ENCODE results near the gene LGALS1.

Gene LGALS1

DNA sequence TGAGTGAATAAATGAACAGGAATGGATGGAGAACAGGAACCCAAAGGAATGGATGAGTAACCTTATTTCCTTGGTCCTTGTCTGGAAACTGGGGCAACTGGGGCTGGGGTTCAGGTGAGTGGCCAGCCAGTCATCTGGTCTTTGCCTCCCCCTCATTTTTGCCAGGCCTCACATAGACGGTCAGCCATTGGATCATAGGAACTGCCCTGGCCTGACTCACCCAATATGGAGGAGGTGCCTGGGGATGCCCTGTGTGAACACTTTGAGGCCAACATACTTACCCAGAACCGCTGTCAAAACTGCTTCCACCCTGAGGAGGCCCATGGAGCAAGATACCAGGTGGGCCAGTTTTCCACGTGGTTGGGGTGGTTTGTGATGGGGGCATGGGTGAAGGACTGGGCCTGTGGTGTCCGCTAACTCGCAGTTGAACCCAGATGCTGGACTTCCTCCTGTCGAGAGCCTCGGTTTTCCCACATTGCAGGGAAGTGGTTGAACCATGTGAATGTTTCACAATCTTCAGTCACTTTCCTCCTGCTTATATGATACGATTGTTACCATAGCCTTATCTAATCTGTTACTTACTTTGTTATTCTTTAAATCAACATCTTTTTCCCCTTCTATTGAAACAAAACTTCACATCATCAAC is 25.8 kb downstream of the LGALS1 start:
- FAIRE-seq (no peak), DNase-seq (ENCODE audit: insufficient read length, low spot score) (no peak)

DNA sequence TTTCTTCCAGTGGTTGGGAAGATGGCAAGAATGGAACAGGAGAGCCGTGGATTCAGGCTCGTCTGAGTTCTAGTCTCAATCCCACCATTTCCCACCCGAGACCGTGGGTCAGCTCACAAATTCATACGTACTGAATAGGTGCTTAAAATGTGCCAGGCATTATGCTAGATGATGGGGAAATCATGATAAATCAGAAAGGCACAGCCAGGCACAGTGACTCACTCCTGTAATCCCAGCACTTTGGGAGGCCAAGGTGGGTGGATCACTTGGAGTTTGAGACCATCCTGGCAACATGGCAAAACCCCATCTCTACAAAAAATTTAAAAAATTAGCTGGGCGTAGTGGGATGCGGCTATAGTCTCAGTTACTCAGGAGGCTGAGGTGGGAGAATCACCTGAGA is 28.5 kb downstream of the LGALS1 start:
- no peak for FAIRE-seq
- DNase-seq (ENCODE audit: insufficient read length, low spot score), result no peak
- no peak for TF ChIP-seq TAF1 (IDR thresholded peaks at IDR 0.05; ENCODE audit: low read depth, low read length)
- TF ChIP-seq POLR2A (IDR thresholded peaks at IDR 0.05; ENCODE audit: low read depth, low read length), result no peak
- TF ChIP-seq SPI1 (IDR thresholded peaks at IDR 0.05; ENCODE audit: low read depth, low read length), result no peak
- TF ChIP-seq PAX5 (IDR thresholded peaks at IDR 0.05; ENCODE audit: insufficient read depth, low read length, severe bottlenecking), result no peak
- TF ChIP-seq POU2F2 (IDR thresholded peaks at IDR 0.05; ENCODE audit: low read depth, low read length), result no peak

More for the DNA sequence above, 25.8 kb downstream of the LGALS1 start:
- TF ChIP-seq POU2F2 (IDR thresholded peaks at IDR 0.05; ENCODE audit: low read depth, low read length) (no peak), POLR2A (IDR thresholded peaks at IDR 0.05; ENCODE audit: low read depth, low read length) (no peak), TAF1 (IDR thresholded peaks at IDR 0.05; ENCODE audit: low read depth, low read length) (no peak), POLR2AphosphoS5 (IDR thresholded peaks at IDR 0.05; ENCODE audit: low read depth, low read length) (no peak), PAX5 (IDR thresholded peaks at IDR 0.05; ENCODE audit: insufficient read depth, low read length, severe bottlenecking) (no peak), SPI1 (IDR thresholded peaks at IDR 0.05; ENCODE audit: low read depth, low read length) (no peak)

- FAIRE-seq (no peak), DNase-seq (ENCODE audit: insufficient read length, low spot score) (no peak)
- TF ChIP-seq PAX5 (IDR thresholded peaks at IDR 0.05; ENCODE audit: insufficient read depth, low read length, severe bottlenecking) (no peak), POLR2A (IDR thresholded peaks at IDR 0.05; ENCODE audit: low read depth, low read length) (no peak), POU2F2 (IDR thresholded peaks at IDR 0.05; ENCODE audit: low read depth, low read length) (no peak), POLR2AphosphoS5 (IDR thresholded peaks at IDR 0.05; ENCODE audit: low read depth, low read length) (no peak), TAF1 (IDR thresholded peaks at IDR 0.05; ENCODE audit: low read depth, low read length) (no peak), SPI1 (IDR thresholded peaks at IDR 0.05; ENCODE audit: low read depth, low read length) (no peak)
Measured at GRCh38 chr22:37704645-37705044, 29.2 kb downstream of the LGALS1 start.

- FAIRE-seq (no peak), DNase-seq (ENCODE audit: insufficient read length, low spot score) (no peak)
- TF ChIP-seq SPI1 (IDR thresholded peaks at IDR 0.05; ENCODE audit: low read depth, low read length) (no peak), POLR2AphosphoS5 (IDR thresholded peaks at IDR 0.05; ENCODE audit: low read depth, low read length) (no peak), TAF1 (IDR thresholded peaks at IDR 0.05; ENCODE audit: low read depth, low read length) (no peak), POLR2A (IDR thresholded peaks at IDR 0.05; ENCODE audit: low read depth, low read length) (no peak), POU2F2 (IDR thresholded peaks at IDR 0.05; ENCODE audit: low read depth, low read length) (no peak), PAX5 (IDR thresholded peaks at IDR 0.05; ENCODE audit: insufficient read depth, low read length, severe bottlenecking) (no peak)
Measured at GRCh38 chr22:37705205-37705604, 29.8 kb downstream of the LGALS1 start.

- DNase-seq (ENCODE audit: insufficient read length, low spot score) (no peak), FAIRE-seq (no peak)
- no peak for TF ChIP-seq POLR2A (IDR thresholded peaks at IDR 0.05; ENCODE audit: low read depth, low read length)
- TF ChIP-seq PAX5 (IDR thresholded peaks at IDR 0.05; ENCODE audit: insufficient read depth, low read length, severe bottlenecking), result no peak
- TF ChIP-seq POU2F2 (IDR thresholded peaks at IDR 0.05; ENCODE audit: low read depth, low read length), result no peak
- no peak for TF ChIP-seq POLR2AphosphoS5 (IDR thresholded peaks at IDR 0.05; ENCODE audit: low read depth, low read length)
- no peak for TF ChIP-seq TAF1 (IDR thresholded peaks at IDR 0.05; ENCODE audit: low read depth, low read length)
- no peak for TF ChIP-seq SPI1 (IDR thresholded peaks at IDR 0.05; ENCODE audit: low read depth, low read length)
Measured at GRCh38 chr22:37708580-37709444, 33.4 kb downstream of the LGALS1 start.

- TF ChIP-seq POLR2A (IDR thresholded peaks at IDR 0.05; ENCODE audit: low read depth, low read length) (no peak), POLR2AphosphoS5 (IDR thresholded peaks at IDR 0.05; ENCODE audit: low read depth, low read length) (no peak), TAF1 (IDR thresholded peaks at IDR 0.05; ENCODE audit: low read depth, low read length) (no peak), POU2F2 (IDR thresholded peaks at IDR 0.05; ENCODE audit: low read depth, low read length) (no peak), PAX5 (IDR thresholded peaks at IDR 0.05; ENCODE audit: insufficient read depth, low read length, severe bottlenecking) (no peak), SPI1 (IDR thresholded peaks at IDR 0.05; ENCODE audit: low read depth, low read length) (no peak)
- DNase-seq (ENCODE audit: insufficient read length, low spot score) (no peak), FAIRE-seq (no peak)
Measured at GRCh38 chr22:37709445-37709765, 34.0 kb downstream of the LGALS1 start.

DNA sequence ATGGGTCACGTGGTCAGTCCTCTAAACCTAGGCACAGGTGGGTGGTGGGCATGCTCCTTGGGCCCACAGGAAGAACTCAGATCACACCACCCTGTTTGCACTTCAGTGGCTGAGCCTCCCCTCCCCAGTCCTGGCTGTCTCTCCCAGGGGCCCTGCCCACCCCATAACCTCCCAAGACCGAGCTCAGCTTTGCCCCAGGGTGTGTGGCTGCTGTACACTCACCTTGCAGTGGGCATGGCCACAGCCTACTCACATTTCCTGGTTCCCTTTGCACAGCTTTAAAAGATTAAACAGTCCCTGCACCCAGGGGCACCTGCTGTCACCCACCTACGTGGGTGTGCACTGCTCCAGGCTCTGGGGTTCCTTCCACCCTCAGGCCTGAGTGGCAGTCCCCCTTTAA is 35.2 kb downstream of the LGALS1 start:
- TF ChIP-seq POLR2AphosphoS5 (IDR thresholded peaks at IDR 0.05; ENCODE audit: low read depth, low read length) (no peak), TAF1 (IDR thresholded peaks at IDR 0.05; ENCODE audit: low read depth, low read length) (no peak), POU2F2 (IDR thresholded peaks at IDR 0.05; ENCODE audit: low read depth, low read length) (no peak)
- DNase-seq (ENCODE audit: insufficient read length, low spot score) (no peak), FAIRE-seq (no peak)

DNA sequence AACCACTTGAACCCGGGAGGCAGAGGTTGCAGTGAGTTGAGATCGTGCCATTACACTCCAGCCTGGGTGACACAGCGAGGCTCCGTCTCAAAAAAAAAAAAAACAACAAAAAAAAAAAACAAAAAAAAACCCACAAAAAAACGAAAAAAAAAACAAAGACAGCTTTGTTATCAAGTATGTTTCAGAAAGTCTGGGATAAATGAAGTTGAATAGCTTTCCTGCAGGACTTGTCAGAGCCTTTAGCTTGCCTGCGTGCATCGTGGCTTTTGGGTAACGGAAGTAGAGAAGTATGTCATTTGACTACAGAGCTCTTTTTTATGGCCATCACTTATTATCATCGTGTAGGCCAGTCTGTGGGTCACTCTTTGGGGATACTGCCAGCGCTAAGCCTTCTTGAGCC is 36.1 kb downstream of the LGALS1 start:
- no peak for FAIRE-seq
- no peak for DNase-seq (ENCODE audit: insufficient read length, low spot score)
- TF ChIP-seq POLR2A (IDR thresholded peaks at IDR 0.05; ENCODE audit: low read depth, low read length), result no peak

GRCh38 chr22:37713761-37714160 is 38.3 kb downstream of the LGALS1 start:
- DNase-seq (ENCODE audit: insufficient read length, low spot score), result no peak
- no peak for FAIRE-seq

DNA sequence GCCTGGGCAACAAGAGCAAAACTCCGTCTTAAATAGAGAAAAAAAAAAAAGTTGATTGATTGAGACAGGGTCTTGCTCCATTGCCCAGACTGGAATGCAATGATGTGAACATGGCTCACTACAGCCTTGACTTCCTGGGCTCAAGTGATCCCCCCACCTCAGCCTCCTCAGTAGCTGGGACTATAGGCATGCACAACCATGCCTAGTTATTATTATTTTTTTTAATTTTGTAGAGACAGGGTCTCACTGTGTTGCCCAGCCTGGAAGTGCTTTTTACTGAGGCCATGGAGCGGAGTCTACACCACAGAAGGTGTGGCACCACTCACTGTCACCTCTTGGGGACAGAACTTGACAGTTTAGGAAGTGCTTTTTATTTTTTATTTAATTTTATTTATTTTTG is 39.2 kb downstream of the LGALS1 start:
- DNase-seq (ENCODE audit: insufficient read length, low spot score) (no peak), FAIRE-seq (no peak)
- TF ChIP-seq POU2F2 (IDR thresholded peaks at IDR 0.05; ENCODE audit: low read depth, low read length), result no peak
- no peak for TF ChIP-seq POLR2AphosphoS5 (IDR thresholded peaks at IDR 0.05; ENCODE audit: low read depth, low read length)
- no peak for TF ChIP-seq TAF1 (IDR thresholded peaks at IDR 0.05; ENCODE audit: low read depth, low read length)
- no peak for TF ChIP-seq POLR2A (IDR thresholded peaks at IDR 0.05; ENCODE audit: low read depth, low read length)
- TF ChIP-seq PAX5 (IDR thresholded peaks at IDR 0.05; ENCODE audit: insufficient read depth, low read length, severe bottlenecking), result no peak
- TF ChIP-seq SPI1 (IDR thresholded peaks at IDR 0.05; ENCODE audit: low read depth, low read length), result no peak

More at GRCh38 chr22:37713761-37714160, 38.3 kb downstream of the LGALS1 start:
- no peak for TF ChIP-seq POLR2A (IDR thresholded peaks at IDR 0.05; ENCODE audit: low read depth, low read length)
- TF ChIP-seq POLR2AphosphoS5 (IDR thresholded peaks at IDR 0.05; ENCODE audit: low read depth, low read length), result no peak
- no peak for TF ChIP-seq PAX5 (IDR thresholded peaks at IDR 0.05; ENCODE audit: insufficient read depth, low read length, severe bottlenecking)
- no peak for TF ChIP-seq TAF1 (IDR thresholded peaks at IDR 0.05; ENCODE audit: low read depth, low read length)
- no peak for TF ChIP-seq SPI1 (IDR thresholded peaks at IDR 0.05; ENCODE audit: low read depth, low read length)
- TF ChIP-seq POU2F2 (IDR thresholded peaks at IDR 0.05; ENCODE audit: low read depth, low read length), result no peak
